NCI-H1105 (cell line): Measurements from ENCODE around the gene GPR176.

ENCODE experiments used
- DNase-seq: peaks from one replicate; lab custom pipeline; 2025; lab: John Stamatoyannopoulos, UW

Gene GPR176

DNA sequence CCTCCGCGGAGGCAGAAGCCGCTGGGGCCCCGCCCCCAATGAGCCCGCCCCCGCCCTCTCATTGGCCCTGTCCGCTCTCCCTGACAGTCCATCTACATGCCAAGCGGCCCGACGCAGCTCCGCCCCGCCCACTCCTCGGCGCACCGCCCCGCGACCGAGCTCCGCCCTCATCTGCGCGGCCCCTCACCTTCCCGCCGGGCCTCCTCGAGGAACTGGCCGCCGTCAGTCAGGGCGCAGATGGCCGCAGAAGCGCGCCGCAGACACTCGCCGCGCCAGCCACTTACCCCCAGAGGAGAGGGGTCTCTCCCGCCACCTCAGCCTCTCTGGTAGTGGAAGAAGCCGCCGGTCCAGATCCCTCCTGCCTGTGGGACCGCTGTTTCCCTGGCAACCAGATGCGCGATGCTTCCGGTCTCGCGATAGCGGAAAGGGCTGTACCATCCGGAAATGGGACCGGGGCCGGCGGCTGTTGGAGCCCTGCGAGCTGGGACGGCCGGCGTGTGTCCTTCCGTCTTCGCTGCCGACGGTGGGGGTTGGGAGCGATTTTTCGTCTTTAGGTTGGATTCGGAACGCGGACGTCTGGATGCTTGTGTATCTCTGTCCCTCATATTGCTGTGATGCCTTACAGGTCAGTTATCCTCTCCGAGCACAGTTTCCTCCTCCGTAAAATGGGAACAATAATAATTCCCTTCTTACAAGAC is 137.5 kb downstream of the GPR176 start, which contains the start of gene FSIP1:
Gene FSIP1 (minus strand): TSS at position 401 of the 698 bp plus-strand sequence. CDS start 6,317 bp downstream, outside the sequence.
- peak; percentile 66 for DNase-seq

- no peak for DNase-seq
These were observed 138.1 kb downstream of the GPR176 start for GRCh38 chr15:39781967-39782302.

DNA sequence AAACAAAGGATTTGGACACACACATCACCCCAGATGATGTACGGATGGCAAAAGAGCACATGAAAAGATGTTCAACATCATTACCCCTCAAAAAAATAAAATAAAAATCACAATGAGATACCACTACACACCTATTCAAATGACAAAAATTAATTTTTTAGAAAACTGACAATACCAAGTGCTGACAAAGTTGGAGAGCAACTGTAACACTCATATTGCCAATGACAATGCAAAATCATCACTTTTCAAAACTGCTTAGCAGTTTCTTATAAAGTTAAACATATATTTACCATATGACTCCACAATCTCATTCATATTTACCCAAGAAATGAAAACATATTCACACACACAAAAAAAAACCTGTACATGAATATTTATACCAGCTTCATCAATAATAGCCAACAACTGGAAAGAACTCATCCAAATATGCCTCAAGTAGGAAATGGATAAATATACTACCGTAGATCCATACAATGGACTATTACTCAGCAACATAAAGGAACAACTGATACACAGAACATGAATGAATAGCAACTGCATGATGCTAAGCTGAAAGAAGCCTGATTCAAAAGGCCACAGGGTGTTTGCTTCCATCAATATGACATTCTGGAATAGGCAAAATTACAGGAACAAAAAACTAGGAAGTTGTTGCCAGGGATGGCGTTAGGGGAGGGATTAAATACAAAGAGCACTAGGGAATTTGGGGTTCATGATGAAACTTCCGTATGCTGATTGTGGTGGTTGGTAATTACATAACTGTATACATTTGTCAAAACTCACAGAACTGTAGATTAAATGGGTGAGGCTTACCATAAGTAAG is 138.7 kb downstream of the GPR176 start:
- no peak for DNase-seq

DNA sequence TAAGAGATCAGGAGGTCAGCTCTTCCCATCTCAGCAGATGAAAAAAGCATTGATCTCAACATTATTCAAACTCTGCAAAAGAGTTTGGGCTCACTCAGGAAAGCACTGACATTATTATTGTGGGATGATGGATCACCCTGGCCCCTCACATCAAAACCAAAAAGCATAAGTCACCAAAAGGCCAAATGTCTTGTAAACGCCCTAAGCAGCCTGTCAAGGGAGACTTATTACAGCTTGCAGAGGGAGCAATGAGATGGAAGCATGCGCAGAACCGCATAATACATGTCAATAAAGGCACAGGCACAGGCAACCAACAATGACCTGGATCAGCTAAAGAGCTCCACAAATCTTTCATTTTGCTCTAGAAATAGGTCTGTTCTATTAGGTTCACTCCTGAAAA is 142.0 kb downstream of the GPR176 start:
- DNase-seq, result no peak

DNA sequence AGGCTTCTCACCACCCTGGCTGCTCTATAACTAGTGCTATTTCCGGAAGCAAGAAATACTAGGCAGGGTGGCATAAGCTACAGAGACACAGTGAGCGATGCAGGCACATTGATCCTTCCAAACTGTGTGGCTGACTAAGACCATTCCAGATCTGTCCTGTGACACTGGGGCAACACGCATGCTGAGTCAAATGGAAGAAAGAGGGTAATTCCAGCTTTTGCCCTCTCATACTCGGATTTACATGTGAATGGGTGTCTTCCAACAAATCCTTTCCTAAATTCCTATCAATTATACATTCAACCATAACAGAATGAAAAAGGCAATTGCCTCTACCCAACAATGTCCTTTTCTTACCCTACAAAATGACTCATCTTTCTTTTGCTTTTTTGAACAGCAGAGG is 142.6 kb downstream of the GPR176 start:
- DNase-seq, result no peak

DNA sequence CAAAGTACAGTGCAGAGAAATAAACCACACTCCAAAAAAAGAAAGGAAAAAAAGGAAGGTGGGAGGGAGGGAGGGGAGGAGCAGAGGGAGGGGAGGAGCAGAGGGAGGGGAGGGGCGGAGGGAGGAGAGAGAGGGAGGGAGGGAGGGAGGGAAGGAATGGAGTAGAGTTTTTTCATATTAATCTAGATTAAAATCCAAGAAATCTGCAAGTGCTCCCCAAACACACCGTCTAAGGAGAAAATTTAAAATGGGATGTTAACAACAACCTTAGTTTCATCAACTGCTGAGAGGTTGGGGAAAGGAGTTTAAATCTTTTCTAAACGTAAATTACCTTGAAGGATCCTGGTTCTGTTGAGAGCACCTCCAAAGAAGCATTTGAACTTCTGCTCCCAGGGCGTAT is 144.0 kb downstream of the GPR176 start:
- no peak for DNase-seq

- no peak for DNase-seq
These were observed 145.3 kb downstream of the GPR176 start for GRCh38 chr15:39774688-39775267.

GRCh38 chr15:39770748-39771689 is 149.0 kb downstream of the GPR176 start:
- no peak for DNase-seq

- DNase-seq, result no peak
These were observed 152.1 kb downstream of the GPR176 start for GRCh38 chr15:39767921-39768320.

DNA sequence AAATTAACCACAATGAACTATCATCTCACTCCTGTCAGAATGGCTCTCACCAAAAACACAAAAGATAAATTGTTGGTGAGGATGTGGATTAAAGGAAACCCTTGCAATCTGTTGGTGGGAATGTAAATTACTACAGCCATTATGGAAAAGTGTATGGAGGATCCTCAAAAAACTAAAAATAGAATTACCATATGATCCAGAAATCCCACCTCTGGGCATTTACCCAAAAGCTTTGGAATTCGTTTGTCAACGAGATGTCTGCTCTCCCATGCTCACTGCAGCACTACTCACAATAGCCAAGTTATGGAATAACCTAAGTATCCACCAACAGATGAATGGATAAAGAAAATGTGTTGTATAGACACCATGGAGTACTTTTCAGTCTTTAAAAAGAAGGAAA is 159.1 kb downstream of the GPR176 start:
- DNase-seq, result no peak

DNA sequence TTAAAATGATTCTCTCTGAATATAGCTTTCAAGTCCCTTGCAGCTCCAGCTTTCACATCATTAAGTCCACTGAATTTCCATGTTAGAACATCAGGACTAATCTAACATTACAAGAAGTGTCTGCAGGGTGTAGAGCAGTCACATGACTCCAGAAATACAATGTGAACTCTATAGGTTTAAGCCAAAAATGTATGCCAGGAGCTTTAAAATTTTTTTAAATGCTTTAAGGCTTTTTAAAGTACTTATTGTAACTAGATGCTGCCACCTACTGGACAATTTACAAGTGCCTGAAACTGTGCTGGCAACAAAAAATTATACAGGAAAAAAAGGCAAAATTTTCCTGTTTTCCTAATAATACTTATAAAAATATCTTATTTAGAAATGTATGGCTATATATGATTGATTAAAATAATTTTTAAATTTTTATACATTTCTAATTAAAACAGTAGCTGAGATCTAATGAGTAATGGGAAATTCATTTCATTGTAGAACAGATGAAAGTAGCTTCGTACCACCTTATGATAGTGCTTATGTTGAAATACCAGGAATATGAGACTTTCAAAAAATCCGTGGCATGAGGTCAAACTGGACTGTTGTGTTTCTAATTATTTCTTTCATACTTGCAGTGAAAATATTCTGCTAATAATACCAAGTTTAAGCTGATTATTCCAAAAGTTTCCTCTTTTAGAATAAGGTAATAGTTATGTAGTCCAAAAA is 163.1 kb downstream of the GPR176 start:
- peak; percentile 26 for DNase-seq

DNA sequence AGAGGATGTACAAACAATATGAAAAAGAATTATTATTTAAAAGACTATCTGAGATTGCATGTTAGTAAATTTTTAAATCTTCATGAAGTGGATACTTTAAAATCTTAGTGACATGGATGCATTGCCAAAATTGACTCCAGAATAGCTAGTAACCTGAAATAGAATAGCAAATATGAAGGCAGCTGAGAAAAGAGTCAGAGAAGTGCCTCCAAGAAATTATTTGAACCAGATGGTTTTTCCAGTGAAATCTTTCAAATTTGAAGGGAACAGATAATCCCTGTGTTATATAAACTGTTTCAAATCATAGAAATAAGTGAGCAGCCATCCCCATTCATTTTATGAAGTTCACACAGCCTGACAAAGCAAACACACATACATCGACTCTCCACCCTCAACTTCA is 167.1 kb downstream of the GPR176 start:
- no peak for DNase-seq

- no peak for DNase-seq
These were observed 167.8 kb downstream of the GPR176 start for GRCh38 chr15:39752246-39752645.
